ENCODE data around the gene RAD23A. TPM values are rescaled to one million over a fixed set of nuclear protein-coding genes. Genes with fewer than 3 reads are reported as not detected.

The RAD23A gene
- total RNA-seq: 71.6 to 94.9 TPM (median 72.4 TPM) in 3 replicates
- long read RNA-seq, transcript RAD23A-201 (9 exons, 1,736 nt): minor isoform, 59 of 139 reads
- long read RNA-seq, transcript RAD23A-203 (9 exons, 1,746 nt): major isoform, 61 of 139 reads
- long read RNA-seq, partial matches to known transcripts: 5 of 139 reads
- long read RNA-seq, other reads (novel, unspliced or antisense): 11 of 139 reads

DNA sequence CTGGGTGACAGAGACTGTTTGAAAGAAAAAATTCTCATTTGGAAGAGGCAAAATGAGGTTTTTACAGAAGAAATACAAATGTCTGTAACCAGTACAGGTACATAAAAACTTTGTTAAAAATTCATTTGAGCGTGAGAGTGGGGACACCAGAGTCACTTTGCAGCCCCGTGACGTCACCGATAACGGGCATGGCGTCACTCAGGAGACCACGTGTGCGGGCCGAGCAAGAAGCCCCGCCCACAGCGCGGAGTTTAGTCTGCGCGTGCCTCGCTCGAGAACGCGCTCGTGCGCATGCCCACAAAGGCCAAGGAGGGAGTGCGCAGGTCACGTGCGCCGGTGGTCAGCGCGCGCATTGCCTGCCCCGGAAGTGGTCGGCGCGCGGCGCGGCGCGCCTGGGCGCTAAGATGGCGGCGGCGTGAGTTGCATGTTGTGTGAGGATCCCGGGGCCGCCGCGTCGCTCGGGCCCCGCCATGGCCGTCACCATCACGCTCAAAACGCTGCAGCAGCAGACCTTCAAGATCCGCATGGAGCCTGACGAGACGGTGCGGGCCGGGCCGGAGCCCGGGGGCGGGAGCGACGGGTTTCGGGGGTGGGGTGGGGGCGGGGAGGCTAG is at the start of gene RAD23A:
RAD23A (plus strand) TSS at position 384 of the 613 bp plus-strand sequence; CDS start at position 471, 87 bp downstream.
- no peaks in the 10 kb centered on the region for H3K9me3 Mint-ChIP-seq (ENCODE audit: low read depth)
- H3K4me3 Mint-ChIP-seq (ENCODE audit: unreplicated experiment): peak within 1 kb of the TSS; percentile 83
- no peak for TF ChIP-seq CTCF (IDR thresholded peaks at IDR 0.05)
- H3K36me3 Mint-ChIP-seq (ENCODE audit: low read depth): peaks cover 32% of the 10 kb centered on the region
- H3K27me3 Mint-ChIP-seq (ENCODE audit: low read depth): no peaks in the 10 kb centered on the region
- peak; percentile 98 for DNase-seq (ENCODE audit: low spot score)
- peak within 1 kb of the TSS; percentile 98 for H3K27ac Mint-ChIP-seq (ENCODE audit: unreplicated experiment)
- H3K4me1 Mint-ChIP-seq (ENCODE audit: low read depth): peaks cover 56% of the 10 kb centered on the region

DNA sequence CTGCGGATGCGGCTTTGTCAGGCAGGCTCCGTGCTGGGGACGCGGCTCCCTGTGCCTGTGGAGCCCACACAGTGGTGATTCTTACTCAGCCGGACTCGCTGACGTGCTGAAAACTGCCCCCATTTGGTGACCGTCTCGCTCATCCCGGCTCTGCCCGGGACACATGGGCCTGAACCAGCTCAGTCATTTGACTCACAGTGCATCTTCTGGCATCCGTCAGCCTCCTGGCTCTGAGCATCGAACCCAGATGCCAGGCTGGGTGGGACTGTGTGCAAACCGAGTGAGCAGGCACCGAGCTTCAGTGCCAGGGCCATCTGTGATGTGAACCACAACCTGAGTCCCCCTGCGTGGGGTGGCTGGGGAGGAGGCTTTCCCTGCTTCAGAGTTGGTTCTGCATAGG is 49.2 kb upstream of the RAD23A start:
- no peak for TF ChIP-seq CTCF (IDR thresholded peaks at IDR 0.05)
- peaks cover 6% of the 10 kb centered on the region for H3K36me3 Mint-ChIP-seq (ENCODE audit: low read depth)

DNA sequence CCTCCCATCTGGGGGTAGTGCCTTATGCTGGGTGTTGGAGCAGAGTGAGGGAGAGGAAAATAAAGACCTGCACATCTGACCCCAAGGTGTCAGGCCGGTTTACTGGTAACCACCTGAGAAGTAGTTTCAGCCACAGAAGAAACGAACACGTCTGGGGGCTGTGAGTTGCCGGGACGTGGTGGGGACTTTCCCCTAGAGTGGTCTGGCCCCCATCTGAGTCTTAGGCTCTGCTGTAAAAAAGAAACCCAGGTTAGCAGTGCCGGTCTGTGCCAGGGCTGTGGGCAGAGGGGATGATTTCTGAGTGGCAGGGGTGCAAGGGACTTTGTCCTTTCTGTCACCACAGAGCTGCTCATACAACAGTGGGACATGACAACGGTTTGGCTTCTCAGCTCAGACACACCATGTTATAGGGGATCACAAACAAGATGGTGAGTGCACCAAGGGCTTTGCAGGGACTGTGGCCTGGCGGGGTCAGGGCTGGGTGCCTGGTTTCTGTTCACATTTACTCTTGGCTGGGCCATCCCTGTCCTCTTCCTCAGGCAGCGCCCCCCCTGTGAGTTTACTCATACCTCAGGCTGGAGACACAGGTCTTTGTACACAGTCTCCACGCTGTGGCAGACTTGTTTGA is 45.7 kb upstream of the RAD23A start:
- peaks cover 3% of the 10 kb centered on the region for H3K36me3 Mint-ChIP-seq (ENCODE audit: low read depth)
- no peak overlapping the region for H3K27ac Mint-ChIP-seq (ENCODE audit: unreplicated experiment)
- H3K27me3 Mint-ChIP-seq (ENCODE audit: low read depth): no peaks in the 10 kb centered on the region
- no peak for DNase-seq (ENCODE audit: low spot score)
- no peaks in the 10 kb centered on the region for H3K4me1 Mint-ChIP-seq (ENCODE audit: low read depth)
- no peak for TF ChIP-seq CTCF (IDR thresholded peaks at IDR 0.05)
- H3K9me3 Mint-ChIP-seq (ENCODE audit: low read depth): no peaks in the 10 kb centered on the region
- H3K4me3 Mint-ChIP-seq (ENCODE audit: unreplicated experiment): no peak overlapping the region

More for the DNA sequence above, 49.2 kb upstream of the RAD23A start:
- no peak for DNase-seq (ENCODE audit: low spot score)
- Mint-ChIP-seq H3K27me3 (ENCODE audit: low read depth) (no peaks in the 10 kb centered on the region), H3K9me3 (ENCODE audit: low read depth) (no peaks in the 10 kb centered on the region), H3K4me1 (ENCODE audit: low read depth) (peaks cover 8% of the 10 kb centered on the region), H3K4me3 (ENCODE audit: unreplicated experiment) (no peak overlapping the region), H3K27ac (ENCODE audit: unreplicated experiment) (no peak overlapping the region)

GRCh38 chr19:12907166-12907565 is 38.5 kb upstream of the RAD23A start:
- peaks cover 2% of the 10 kb centered on the region for H3K27me3 Mint-ChIP-seq (ENCODE audit: low read depth)
- no peak overlapping the region for H3K4me3 Mint-ChIP-seq (ENCODE audit: unreplicated experiment)
- no peaks in the 10 kb centered on the region for H3K4me1 Mint-ChIP-seq (ENCODE audit: low read depth)
- H3K36me3 Mint-ChIP-seq (ENCODE audit: low read depth): no peaks in the 10 kb centered on the region
- DNase-seq (ENCODE audit: low spot score): no peak
- H3K9me3 Mint-ChIP-seq (ENCODE audit: low read depth): no peaks in the 10 kb centered on the region
- no peak overlapping the region for H3K27ac Mint-ChIP-seq (ENCODE audit: unreplicated experiment)
- TF ChIP-seq CTCF (IDR thresholded peaks at IDR 0.05): no peak

DNA sequence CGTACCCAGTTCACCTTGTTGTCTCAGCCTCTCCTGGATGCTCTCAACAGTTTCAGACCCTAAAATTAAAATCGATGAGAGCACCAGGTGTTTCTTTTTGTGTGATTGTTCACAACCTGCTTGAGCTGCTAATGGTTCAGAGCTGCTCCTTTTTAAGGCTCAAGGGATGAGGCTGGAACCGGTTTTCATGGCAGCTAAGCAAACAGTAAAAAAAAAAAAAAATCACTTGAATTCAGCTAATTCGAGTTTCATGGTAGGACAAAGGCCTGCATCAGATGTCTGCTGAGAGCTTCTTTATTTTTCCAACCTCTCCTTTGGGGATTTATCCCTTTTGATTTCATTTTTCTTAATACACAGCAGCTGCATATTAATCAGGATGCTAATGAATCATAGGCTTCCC is 33.1 kb upstream of the RAD23A start:
- Mint-ChIP-seq H3K27ac (ENCODE audit: unreplicated experiment) (no peak overlapping the region), H3K27me3 (ENCODE audit: low read depth) (peaks cover 2% of the 10 kb centered on the region), H3K36me3 (ENCODE audit: low read depth) (no peaks in the 10 kb centered on the region), H3K4me1 (ENCODE audit: low read depth) (peaks cover 6% of the 10 kb centered on the region), H3K4me3 (ENCODE audit: unreplicated experiment) (no peak overlapping the region), H3K9me3 (ENCODE audit: low read depth) (no peaks in the 10 kb centered on the region)
- TF ChIP-seq CTCF (IDR thresholded peaks at IDR 0.05): no peak
- DNase-seq (ENCODE audit: low spot score): no peak
